HL-60/S4 (cell line): ENCODE data around the gene PTPN23.

ENCODE experiments used
- in situ Hi-C: fragments of 300-500 bp; cut with MboI; formaldehyde crosslinking; loops from 2 replicates; pipeline ENCODE4 v1.14.3; 2022; ENCODE audit warnings: low sequenced_read_pairs

PTPN23 gene, protein sequence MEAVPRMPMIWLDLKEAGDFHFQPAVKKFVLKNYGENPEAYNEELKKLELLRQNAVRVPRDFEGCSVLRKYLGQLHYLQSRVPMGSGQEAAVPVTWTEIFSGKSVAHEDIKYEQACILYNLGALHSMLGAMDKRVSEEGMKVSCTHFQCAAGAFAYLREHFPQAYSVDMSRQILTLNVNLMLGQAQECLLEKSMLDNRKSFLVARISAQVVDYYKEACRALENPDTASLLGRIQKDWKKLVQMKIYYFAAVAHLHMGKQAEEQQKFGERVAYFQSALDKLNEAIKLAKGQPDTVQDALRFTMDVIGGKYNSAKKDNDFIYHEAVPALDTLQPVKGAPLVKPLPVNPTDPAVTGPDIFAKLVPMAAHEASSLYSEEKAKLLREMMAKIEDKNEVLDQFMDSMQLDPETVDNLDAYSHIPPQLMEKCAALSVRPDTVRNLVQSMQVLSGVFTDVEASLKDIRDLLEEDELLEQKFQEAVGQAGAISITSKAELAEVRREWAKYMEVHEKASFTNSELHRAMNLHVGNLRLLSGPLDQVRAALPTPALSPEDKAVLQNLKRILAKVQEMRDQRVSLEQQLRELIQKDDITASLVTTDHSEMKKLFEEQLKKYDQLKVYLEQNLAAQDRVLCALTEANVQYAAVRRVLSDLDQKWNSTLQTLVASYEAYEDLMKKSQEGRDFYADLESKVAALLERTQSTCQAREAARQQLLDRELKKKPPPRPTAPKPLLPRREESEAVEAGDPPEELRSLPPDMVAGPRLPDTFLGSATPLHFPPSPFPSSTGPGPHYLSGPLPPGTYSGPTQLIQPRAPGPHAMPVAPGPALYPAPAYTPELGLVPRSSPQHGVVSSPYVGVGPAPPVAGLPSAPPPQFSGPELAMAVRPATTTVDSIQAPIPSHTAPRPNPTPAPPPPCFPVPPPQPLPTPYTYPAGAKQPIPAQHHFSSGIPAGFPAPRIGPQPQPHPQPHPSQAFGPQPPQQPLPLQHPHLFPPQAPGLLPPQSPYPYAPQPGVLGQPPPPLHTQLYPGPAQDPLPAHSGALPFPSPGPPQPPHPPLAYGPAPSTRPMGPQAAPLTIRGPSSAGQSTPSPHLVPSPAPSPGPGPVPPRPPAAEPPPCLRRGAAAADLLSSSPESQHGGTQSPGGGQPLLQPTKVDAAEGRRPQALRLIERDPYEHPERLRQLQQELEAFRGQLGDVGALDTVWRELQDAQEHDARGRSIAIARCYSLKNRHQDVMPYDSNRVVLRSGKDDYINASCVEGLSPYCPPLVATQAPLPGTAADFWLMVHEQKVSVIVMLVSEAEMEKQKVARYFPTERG (N-terminal part only)

GRCh38 chr3:47380601-47381316 is at the start of gene PTPN23:
TSS of gene PTPN23 (plus strand) at chr3:47381021. CDS start at chr3:47381097, 76 bp downstream.
- in situ Hi-C loops, result no loop called here

DNA sequence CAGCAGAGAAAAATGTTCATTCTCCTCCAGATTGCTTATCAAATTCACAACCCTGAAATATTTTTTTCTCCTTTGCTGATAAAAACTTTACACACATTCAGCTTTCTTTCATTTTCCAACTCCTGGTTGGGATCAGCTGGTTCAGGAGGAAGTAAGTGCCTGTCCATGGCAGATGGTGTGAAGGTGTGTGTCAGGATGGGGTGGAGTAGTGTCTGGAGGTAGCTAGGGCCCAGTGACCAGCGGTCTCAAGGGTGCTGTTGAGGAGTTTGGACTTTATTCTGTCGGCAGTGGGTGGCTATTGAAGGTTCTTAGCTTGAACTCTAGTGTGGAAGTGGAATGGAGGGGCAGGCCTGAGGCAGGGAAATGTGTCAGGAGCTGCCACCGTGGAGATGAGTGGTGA is 46.9 kb upstream of the PTPN23 start:
- in situ Hi-C loops, result no loop called here

DNA sequence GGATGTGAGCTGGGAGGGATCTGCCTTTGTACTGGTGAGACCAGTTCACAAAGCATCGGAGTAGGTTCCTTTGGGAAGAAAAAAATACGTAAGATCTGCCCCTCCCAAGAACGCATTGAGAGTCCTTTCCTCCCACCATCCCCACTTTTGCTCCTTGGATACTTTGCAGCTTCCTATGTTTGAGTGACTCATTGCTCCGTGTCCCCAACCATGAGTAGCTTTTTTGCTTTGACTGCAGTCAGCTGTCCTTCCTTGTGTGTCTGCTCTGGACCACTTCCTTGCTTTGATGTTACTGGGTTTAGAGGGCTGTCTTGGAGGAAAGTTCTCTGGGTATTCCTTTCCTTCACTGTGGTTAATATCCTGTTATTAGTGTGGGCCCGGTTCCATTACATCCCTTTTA is 43.2 kb upstream of the PTPN23 start:
- in situ Hi-C loops, result no loop called here

GRCh38 chr3:47339951-47340350 is 40.9 kb upstream of the PTPN23 start:
- in situ Hi-C loops, result no loop called here

- in situ Hi-C loops, result no loop called here
Measured at GRCh38 chr3:47340866-47341265, 40.0 kb upstream of the PTPN23 start.

- in situ Hi-C loops, result no loop called here
Measured at GRCh38 chr3:47342151-47342550, 38.7 kb upstream of the PTPN23 start.

DNA sequence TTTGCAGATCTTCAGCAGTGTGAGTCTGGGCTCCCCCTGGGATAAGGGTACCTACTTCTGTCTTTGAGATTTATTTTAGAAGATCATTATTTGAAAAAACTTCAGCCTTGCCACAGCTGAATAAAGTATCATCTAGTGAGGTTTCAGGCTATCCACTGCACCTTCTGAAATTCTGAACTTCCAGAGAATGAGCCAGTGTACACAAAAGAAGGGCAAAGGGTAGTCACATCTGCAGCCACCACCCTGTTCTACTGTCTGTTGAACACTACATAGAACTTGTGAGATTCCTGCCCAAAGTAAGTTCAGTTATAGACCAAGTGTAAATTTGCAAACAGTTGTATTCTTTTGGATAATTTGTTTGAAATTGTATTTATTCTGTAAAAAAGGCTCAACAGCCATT is 38.0 kb upstream of the PTPN23 start:
- in situ Hi-C loops, result no loop called here

DNA sequence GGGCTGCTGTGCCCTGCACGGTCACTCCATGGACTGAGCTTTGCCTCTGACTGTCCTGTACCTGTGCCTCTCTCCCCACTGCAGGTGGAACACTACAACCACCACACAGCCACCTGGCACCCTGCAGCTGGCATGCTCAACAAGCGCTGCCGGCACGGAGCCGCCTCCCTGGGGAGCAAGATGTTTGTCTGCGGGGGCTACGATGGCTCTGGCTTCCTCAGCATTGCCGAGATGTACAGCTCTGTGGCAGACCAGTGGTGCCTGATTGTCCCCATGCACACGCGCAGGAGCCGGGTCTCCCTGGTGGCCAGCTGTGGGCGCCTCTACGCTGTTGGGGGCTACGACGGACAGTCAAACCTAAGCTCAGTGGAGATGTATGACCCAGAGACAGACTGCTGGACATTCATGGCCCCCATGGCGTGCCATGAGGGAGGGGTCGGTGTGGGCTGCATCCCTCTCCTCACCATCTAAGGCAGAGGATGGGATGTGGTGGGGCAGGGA is 37.3 kb upstream of the PTPN23 start:
- in situ Hi-C loops, result no loop called here

DNA sequence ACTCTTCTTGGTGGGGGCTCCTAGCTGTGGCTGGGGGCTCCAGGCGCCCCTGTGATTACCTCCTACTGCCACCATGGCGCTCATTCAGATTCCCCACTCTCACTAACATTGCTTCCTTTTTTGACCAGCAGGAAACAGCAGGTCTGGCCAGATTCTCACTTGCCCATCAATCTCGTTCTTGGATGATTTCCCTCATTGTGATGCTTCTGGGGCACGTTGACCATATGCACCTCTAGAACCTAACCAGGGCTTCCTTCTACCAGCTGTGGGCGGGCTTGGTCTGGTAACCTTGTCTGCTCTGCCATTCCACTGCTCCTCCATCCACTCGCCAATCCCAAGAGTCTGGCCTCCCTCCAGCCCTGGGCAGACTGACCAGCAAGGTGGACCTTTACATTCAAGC is 35.9 kb upstream of the PTPN23 start:
- in situ Hi-C loops, result no loop called here

DNA sequence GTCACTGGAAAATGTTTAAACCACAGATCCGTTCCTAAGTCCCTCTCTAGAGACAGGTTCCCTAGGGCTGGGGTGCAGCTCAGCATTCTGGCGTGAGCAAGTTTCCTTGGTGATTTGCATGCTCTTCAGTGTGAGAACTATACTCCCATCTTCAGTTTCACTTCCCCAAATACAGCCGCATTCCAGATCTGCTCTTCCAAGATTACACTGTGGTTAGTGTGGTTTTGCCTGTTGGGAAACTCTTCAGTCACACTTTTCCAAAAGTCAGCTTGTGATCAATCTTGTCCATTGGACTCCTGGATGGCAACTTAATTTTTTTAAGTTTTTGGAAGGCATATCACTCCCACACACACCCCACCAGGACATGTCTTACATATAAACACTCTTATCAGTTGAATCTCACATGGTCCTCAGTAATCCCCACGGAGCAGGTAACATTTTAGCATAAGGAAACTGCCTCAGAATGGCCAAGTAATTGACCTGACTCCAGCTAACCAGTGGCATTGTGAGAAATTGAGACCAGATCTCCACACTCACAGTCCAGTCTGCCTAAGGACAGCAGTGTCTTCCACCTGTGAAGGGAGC is 33.5 kb upstream of the PTPN23 start:
- in situ Hi-C loops, result no loop called here

- in situ Hi-C loops, result no loop called here
Measured at GRCh38 chr3:47348411-47349154, 32.2 kb upstream of the PTPN23 start.

DNA sequence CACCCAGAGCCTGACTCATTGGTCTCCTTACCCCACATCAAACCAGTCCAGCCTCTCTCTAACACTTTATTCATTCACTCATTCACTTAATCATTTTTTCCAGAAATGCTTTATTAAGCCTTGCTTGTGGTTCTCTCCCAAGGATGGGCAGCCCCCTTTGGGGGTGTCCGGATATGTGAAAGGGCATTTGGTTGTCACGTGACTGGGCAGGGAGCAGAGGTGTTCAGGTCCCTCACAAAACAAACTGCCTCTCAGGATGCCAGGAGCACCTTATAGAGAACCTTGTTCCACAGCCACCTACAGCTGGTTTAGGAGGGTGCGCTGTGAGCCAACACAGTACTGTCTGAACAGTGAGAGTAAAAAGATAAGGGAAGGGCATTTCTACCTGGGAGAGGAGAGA is 25.8 kb upstream of the PTPN23 start:
- in situ Hi-C loops, result loop anchor here (25.0 kb wide), 2 partner anchors 493 to 643 kb away; partner anchors contain the start of genes MYL3, PRSS50 and TMIE

- in situ Hi-C loops, result loop anchor here (25.0 kb wide), 2 partner anchors 494 to 644 kb away; partner anchors contain the start of genes MYL3, PRSS50 and TMIE
Measured at GRCh38 chr3:47356201-47356600, 24.6 kb upstream of the PTPN23 start.

DNA sequence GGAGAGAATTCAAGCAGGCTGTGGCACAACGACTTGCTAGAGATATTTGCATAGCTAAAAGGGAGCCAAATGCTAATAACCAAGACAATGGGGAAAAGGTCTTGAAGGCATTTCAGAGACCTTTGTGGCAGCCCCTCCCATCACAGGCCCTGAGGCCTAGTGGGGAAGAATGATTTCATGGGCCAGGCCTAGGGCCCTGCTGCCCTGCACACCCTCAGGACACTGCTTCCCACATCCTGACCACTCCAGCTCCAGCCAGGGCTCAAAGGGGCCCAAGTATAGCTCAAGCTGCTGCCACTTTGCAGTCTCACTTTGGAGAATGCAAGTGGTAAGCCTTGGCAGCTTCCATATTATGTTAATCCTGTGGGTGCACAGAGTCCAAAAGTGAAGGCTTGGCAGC is 21.5 kb upstream of the PTPN23 start:
- in situ Hi-C loops, result loop anchor here (25.0 kb wide), 2 partner anchors 497 to 647 kb away; partner anchors contain the start of genes MYL3, PRSS50 and TMIE

GRCh38 chr3:47360110-47360517 is 20.7 kb upstream of the PTPN23 start:
- in situ Hi-C loops, result loop anchor here (25.0 kb wide), 2 partner anchors 498 to 648 kb away; partner anchors contain the start of genes MYL3, PRSS50 and TMIE

DNA sequence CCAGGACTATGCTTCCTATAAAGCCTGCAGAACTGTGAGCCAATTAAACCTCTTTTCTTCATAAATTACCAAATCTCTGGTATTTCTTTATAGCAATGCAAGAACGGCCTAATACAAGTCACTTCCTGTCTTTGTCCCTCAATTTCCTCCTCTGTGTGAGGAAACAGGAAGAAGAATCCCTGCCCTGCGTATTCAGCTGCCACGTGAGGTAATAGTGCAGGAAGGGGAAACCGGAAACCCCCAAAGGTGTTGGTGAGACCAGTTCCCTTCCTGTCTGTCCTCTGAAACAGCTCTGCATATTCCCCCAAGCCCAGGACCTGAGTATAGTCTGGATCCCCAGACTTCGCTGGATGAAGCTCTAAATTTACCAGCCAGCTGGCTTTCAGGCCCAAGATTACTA is 18.1 kb upstream of the PTPN23 start:
- in situ Hi-C loops, result loop anchor here (25.0 kb wide), 2 partner anchors 500 to 650 kb away; partner anchors contain the start of genes MYL3, PRSS50 and TMIE

DNA sequence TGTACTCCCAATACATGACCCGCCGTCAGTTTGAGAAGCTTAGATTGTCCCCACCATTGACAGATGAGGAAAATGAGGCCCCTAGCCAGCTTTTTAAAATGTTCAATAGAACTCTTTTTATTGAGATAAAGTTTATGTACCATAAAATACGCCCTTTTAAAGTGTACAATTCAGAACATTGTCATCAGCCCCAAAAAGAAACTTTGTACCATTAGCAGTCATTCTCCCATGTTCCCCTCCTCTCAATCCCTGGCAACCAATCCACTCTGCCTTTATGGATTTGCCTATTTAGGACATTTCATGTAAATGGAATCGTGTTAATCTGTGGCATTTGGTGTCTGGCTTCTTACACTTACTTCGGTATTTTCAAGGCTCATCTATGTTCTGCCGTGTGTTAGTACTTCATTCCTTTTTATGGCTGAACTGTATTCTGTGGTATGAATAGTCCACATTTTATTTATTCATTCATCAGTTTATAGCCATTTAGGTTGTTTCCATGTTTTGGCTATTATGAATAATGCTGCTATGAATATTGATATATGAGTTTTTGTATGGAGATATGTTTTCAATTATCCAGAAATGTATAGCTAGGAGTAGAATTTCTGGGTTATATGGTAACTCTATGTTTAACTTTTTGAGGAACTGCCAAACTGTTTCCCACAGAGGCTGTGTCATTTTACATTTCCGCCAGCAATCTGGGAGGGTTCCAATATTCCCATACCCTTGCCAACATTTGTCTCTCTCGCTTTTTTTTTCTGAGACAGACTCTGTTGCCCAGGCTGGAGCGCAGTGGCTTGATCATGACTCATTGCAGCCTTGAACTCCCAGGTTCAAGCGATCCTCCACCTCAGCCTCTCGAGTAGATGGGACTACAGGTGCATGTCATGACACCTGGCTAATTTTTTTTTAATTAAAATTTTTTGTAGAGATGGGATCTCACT is 15.3 kb upstream of the PTPN23 start:
- in situ Hi-C loops, result loop anchor here (25.0 kb wide), 2 partner anchors 503 to 653 kb away; partner anchors contain the start of genes MYL3, PRSS50 and TMIE
